ENCODE data around the gene GSTM5.
A peak's percentile ranks its signal among the peaks of the same experiment; 100 is the strongest.
"Not testable (repeated sequence)": the region's sequence is repeated elsewhere in the genome, so short reads cannot be mapped to it uniquely, and the experiment has no call there.

GSTM5 gene

DNA sequence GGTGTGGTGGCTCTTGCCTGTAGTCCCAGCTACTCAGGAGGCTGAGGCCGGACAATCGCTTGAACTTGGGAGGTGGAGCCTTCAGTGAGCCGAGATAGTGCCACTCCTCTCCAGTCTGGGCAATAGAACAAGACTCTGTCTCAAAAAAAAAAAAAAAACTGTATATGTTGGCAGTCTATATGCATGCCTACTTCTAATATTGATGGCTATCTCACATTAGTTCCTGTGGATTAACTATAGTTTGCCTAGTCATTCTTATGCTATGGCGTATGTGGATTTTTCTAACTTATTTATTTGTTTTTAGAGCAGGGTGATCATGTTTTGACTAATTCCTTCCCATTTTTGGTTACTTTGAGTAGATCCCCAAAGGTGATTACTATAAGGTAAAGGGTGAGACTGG lies 15.0 kb upstream of the GSTM5 start:
- DNase-seq (ENCODE audit: low spot score), result no peak

DNA sequence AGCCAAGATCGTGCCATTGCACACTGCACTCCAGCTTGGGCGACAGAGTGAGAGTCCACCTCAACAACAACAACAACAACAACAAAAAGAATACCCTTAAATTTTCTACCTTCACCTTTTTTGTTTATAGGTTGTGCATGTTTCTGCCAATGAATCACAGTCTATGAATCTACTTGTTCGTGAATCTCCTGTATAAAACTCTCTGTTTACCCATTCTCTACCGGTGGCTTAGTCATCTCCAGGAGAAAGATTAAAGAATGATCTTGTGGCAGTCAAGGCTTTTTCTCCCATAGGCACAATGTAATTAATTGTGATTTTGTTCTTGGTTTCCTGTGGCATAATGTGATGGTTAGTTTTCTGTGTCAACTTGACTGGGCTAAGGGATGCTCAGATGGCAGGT lies 14.2 kb upstream of the GSTM5 start:
- DNase-seq (ENCODE audit: low spot score), result not testable (repeated sequence)

DNA sequence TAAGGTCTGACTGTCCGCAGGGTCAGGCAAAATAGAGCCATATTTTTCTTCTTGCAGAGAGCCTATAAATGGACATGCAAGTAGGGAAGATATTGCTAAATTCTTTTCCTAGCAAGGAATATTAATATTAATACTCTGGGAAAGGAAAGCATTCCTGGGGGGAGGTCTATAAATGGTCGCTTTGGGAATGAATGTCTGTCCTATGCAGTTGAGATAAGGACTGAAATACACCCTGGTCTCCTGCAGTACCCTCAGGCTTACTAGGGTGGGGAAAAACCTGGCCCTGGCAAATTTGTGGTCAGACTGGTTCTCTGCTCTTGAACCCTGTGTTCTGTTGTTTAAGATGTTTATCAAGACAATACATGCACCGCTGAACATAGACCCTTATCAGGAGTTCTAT lies 9.1 kb upstream of the GSTM5 start:
- not testable (repeated sequence) for DNase-seq (ENCODE audit: low spot score)

DNA sequence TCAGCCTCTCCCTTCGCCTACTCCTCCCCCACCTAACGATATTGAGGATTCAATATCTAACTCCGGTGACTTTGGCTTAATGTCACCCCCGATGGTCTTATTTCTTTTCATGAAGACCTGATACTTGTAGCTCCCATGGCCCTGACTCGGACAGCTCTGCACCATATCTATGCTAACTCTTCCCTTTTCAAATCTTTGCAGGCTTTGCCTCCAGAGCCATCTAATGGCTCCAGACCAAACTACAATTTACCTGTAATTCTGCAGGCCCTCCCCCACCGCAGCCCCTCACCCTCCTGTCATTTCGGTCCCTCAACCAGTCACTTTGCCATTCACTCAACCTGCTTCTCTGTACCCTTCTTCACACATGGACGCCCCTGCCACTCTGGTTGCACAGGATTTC lies 7.9 kb upstream of the GSTM5 start:
- no peak for DNase-seq (ENCODE audit: low spot score)

DNA sequence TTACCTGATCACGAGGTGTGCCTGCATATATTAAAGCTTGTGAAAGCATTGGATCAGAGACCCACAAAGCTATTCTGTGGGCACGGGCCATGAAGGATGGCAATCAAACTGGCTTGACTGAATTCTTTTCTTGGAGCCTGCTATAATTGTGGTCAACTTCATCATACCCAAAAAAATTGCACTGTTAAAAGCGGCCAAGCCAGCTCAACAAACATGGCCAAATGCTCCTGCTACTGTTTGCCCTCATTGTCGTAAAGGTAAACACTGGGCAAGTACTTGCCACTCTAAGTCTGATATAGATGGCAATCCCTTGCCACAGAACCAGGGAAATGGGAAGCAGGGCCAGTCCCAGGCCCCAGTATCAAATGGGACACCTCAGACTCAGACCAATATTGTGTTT lies 6.6 kb upstream of the GSTM5 start:
- no peak for DNase-seq (ENCODE audit: low spot score)

DNA sequence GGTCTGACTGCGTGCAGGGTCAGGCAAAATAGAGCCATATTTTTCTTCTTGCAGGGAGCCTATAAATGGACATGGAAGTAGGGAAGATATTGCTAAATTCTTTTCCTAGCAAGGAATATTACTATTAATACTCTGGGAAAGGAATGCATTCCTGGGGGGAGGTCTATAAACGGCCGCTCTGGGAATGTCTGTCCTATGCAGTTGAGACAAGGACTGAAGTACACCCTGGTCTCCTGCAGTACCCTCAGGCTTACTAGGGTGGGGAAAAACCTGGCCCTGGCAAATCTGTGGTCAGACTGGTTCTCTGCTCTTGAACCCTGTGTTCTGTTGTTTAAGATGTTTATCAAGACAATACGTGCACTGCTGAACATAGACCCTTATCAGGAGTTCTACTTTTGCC lies 3.1 kb upstream of the GSTM5 start:
- not testable (repeated sequence) for DNase-seq (ENCODE audit: low spot score)

DNA sequence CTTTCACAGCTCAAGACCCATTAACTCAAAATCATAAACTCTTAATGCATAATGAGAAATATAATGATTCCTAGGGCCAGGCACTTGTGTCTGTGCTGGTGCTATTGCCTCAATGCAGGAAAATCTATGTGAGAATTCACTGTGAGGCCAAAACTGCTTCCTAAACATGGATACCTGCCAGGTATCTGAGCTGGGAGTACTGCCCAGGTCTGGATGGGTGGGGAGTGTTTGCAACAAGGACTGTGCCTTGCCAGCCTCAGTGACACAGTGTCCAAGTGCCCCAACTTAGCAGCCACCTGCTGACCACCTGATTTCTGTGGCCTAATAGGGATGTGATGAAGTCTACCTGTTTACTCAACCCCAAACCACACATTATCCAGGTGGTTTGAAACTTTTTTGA lies 2.2 kb upstream of the GSTM5 start:
- not testable (repeated sequence) for DNase-seq (ENCODE audit: low spot score)

DNA sequence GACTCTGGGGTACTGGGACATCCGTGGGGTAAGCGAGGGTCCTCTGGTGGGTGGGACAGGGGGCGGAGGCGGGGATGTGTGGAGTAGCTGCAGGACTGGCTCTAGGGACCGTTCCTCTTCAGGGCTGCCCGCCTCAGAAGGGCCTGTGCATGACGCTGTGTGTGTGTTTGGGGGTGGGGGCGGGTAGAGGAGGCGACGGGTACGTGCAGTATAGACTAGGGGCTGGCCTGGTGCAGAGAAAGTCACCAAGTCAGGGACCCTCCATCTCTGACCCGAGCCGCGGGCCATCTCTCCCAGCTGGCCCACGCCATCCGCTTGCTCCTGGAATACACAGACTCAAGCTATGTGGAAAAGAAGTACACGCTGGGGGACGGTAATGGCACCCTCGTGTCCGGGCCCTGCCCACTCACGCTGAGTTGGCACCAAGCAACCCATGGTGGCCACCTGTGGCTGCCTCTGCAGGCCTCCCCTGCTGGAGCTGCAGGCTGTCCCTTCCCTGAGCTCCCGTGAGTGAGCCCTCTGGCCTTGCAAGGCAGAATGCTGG lies 342 bp downstream of the GSTM5 start:
- DNase-seq (ENCODE audit: low spot score), result no peak

DNA sequence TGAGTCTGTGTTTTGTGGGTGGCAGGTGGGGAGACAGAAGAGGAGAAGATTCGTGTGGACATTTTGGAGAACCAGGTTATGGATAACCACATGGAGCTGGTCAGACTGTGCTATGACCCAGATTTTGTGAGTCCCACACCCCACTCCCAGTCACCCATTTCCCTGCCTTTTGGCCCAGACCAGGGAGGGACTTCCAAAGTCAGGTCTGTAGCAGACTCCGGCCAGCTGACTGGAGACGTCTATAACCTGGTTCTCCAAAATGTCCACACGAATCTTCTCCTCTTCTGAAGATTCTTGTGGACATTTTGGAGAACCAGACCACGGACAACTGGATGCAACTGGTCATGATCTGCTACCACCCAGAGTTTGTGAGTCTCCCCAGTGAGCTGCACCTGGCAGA lies 1.6 kb downstream of the GSTM5 start:
- DNase-seq (ENCODE audit: low spot score), result no peak

DNA sequence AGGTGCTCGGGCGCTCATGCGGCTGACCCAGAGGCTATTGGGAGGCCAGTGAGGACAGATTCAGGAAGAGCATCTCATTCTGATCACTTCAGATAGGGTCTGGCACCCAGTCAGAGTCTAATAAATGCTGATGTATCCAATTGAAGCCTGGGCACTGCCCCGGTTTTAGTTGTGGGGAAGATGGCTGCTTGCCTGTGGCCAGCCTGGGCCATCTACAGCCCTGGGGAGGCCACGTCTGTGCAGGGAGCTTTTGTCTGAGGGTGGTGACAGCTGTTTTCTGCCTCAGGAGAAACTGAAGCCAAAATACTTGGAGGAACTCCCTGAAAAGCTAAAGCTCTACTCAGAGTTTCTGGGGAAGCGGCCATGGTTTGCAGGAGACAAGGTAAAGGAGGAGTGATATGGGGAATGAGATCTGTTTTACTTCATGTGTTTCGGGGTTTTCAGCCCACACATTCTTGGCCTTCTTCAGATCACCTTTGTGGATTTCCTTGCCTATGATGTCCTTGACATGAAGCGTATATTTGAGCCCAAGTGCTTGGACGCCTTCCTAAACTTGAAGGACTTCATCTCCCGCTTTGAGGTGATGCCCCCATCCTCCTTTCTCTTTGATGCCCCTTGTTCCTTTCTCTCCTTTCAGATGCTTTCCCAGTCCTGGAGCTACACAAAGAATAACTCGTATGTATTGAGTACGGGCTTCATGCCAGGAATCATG lies 2.8 kb downstream of the GSTM5 start:
- DNase-seq (ENCODE audit: low spot score), result no peak

DNA sequence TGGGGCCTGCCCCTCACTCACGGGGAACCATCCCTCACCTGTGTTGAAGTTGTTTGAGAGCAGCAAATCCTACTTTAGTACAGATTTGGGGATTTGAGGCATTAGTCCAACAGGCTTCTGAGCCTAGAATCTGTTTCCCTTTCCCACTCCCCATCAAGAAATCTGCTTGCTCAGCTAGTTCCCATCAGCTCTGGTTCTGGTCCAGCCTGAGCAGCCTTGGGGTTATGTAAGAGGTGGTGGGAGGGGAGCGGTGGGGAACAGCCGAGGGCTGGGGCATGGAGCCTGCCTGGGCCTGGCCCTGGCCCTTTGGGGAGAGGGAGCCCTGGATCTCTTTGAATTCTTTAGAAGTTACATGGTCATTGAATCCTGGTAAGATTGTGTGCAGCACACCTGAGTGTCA lies 4.1 kb downstream of the GSTM5 start:
- DNase-seq (ENCODE audit: low spot score), result no peak

DNA sequence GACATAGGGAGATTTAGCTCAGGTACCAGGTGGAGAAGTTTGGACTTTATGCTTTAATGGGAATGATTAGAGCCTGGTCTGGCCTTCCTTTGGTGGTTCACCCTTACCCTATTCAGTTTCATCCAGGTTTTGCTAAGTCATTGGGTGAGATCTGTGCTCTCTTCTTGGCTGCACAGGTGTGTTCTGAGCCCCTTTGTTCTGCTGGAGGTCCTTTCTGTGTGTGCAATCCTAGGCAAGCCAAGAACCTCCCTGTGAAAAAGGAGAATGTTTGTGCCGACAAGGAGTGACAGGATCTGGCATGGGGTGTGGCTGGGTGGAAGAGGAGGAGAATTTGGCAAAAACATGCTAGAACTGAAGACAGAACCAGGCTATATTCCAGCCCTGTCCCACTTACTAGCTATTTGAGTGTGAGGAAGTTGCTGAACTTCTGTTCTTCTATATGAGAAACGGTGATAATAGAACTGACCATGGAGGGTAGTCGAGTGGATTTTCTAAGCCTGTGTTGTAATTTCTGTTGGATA lies 4.6 kb downstream of the GSTM5 start:
- no peak for DNase-seq (ENCODE audit: low spot score)

DNA sequence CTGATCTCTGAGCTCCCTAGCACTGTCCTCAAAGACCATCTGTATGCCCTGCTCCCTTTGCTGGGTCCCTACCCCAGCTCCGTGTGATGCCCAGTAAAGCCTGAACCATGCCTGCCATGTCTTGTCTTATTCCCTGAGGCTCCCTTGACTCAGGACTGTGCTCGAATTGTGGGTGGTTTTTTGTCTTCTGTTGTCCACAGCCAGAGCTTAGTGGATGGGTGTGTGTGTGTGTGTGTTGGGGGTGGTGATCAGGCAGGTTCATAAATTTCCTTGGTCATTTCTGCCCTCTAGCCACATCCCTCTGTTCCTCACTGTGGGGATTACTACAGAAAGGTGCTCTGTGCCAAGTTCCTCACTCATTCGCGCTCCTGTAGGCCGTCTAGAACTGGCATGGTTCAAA lies 5.7 kb downstream of the GSTM5 start:
- DNase-seq (ENCODE audit: low spot score), result no peak

DNA sequence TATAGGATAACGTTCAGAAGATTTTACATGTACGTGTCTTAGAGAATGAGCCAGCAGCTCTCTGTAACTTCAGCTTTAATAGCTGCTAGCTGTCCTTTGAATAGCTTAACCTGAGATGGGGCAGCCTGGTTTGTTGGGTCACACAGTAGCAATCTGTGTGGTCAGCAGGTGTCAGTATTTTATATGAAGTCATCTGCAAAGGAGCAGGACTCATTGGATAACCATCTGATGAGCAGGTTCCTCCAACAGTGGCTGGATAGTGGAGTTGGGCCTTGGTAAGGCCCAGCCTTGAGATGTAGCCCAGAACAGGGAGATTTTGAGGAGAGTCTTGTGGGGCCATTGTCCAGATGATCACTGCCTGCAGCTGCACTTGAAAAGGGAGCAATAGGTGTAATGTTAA lies 6.4 kb downstream of the GSTM5 start:
- DNase-seq (ENCODE audit: low spot score), result no peak

DNA sequence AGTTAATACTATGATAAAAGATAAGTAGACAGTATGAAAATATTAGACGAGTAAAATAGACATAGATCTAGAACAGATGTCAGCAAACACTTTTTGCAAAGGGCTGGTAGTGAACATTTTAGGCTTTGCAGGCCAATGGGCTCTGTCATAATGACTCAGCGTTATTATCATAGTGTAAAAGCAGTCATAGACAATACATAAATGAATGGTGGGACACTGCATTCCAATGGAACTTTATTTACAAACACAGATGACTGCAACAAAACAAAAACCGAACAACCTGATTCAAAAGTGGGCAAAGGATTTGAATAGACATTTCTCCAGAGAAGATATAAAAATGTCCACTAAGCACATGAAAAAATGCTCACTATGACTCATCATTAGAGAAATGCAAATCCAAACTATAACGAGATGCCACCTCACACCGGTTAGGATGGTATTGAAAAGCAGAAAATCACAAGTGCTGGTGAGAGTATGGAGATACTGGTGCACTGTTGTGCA lies 7.3 kb downstream of the GSTM5 start:
- no peak for DNase-seq (ENCODE audit: low spot score)

DNA sequence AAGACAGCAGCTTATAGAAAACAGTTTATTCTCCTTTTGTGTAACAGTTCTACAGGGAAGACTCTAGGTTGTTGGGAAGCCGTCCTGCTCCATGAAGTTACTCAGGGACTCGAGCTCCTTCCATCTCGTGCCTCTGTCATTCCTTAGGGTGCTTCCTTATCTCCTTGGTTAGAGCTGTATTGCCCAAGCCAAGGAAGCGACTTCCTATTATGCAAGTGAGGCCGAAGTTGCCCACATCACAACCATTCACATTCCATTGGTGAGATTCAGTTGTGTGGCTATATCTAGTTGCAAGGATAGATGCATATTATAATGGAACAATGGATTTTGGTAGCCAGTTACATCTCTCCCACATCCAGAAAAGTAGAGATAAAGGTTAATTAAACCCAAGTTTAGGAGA lies 9.0 kb downstream of the GSTM5 start:
- DNase-seq (ENCODE audit: low spot score), result no peak

DNA sequence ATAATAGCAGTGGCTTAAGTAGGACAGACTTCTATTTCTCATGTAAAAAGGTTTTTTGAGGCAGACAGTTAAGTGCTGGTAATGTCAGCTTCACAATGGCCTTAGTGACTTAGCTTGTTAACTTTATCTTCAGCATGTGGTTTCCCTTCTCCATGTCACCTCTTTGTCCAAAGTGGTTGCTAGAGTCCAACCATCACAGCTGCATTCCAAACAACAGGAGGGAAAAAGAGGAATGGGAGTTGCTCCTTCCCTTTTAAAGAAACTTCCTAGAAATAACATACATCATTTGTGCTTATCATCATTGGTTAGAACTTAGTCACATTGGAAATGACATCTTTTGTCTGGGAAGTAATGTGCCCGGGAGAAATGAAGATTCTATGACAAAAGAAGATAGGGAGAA lies 9.9 kb downstream of the GSTM5 start:
- DNase-seq (ENCODE audit: low spot score), result no peak

DNA sequence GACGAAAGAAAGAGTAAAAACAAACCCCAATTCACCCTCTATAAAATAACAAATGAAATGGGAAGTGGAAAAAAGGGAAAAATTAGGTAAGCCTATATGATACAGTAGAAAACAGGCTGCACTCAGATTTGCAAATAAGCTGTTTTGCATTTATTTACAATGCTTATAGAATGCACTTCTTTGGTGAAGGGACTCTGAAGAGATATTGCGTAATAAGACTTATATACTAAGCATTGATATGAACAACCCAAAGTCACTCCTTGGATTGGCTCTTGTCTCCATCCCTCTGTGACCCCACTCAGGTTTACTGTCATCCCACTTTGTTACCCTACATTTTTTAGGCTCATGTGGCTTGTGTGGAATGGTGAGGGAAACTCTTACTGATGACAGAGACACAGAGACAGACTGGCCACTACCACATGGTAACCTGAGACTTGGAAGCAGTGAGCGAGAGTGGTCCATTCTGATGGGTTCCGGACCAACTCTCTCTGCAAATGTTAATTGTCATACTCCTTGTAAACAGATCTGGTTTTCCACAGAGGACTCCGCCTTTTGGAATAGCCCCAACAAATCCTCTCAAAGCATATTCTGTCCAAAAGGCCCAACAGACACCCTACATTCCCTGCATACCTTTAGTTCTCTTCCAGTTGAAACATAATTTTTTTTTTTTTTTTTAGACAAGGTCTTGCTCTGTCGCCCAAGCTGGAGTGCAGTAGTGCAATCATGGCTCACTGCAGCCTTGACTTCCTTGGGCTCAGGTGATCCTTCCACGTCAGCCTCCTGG lies 11.0 kb downstream of the GSTM5 start:
- DNase-seq (ENCODE audit: low spot score), result peak; percentile 11

DNA sequence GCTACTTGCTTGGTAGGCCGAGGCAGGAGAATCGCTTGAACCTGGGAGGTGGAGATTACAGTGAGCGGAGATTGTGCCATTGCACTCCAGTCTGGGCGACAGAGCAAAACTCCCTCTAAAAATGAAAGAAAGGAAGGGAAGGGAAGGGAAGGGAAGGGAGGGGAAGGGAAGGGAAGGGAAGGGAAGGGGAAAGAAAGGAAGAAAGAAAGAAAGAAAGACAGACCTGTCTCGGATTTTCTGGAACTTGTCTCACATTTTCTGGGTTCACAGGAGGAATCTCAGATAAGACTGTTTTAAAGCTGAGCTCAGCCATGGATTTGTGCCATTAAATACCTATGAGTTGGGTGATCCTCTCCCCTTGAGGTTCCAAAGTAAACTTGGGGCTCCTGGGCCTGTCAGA lies 12.9 kb downstream of the GSTM5 start:
- no peak for DNase-seq (ENCODE audit: low spot score)

DNA sequence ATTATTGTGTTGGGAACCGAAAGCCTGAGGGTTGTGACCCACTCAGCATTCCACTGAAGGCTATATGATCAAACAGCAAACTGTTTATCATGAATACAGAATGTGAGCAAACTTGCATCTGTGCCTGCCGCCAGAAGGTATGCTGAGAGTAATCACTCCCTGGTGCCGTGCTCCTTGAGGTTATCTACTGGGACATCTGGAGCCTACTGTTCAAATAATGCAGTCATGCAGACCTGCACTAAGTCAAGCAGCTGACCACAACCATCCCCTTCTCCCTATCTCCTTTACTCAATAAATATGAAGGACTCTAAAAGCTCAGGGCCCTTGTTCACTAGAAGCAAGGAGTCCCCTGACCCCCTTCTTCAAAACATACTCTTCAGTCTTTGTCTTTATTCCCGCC lies 13.5 kb downstream of the GSTM5 start:
- no peak for DNase-seq (ENCODE audit: low spot score)

DNA sequence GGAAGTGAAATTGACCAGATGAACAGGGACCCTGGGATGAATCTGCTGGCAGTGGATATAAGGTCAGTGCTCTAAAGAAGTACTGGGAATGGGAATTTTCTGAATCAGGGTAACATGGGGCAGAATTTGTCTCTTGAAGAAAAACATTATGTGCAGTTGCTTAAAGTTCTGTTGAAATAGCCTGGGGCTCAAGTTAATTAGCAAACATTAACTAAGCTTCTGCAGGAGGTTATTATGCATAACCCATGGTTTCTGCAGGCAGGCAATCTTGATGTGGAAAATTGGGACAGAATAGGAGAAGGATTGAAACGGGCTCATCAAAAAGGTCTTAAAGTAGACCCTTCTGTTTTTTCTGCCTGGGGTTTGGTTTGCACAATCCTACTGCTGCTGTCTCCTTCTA lies 14.0 kb downstream of the GSTM5 start:
- DNase-seq (ENCODE audit: low spot score), result no peak

DNA sequence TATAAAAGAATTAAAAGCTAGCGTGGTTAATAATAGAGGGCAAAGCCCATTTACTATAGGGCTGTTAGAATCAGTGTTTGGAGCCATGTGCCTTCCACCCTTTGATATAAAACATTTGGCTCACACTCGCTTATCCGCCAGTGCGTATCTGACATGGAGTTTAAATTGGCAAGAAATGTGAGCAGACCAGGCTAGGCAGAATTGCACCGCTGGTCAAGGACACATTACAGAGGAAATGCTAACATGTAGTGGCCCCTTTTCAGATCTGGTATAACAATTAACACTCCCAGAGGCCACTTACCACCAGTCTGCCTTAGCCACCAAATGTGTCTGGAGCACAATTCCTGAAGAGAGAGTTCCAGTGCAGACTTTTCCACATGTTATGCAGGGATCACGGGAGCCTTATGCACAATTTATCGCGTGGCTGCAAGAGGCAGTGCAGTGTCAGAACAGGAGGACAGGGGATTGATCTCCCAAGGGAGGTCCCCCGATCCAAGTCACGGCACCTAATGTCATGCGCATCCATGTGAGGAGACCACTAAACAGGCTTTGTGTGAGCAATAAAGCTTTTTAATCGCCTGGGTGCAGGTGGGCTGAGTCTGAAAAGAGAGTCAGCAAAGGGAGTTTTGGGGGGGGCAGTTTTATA lies 14.8 kb downstream of the GSTM5 start:
- no peak for DNase-seq (ENCODE audit: low spot score)

DNA sequence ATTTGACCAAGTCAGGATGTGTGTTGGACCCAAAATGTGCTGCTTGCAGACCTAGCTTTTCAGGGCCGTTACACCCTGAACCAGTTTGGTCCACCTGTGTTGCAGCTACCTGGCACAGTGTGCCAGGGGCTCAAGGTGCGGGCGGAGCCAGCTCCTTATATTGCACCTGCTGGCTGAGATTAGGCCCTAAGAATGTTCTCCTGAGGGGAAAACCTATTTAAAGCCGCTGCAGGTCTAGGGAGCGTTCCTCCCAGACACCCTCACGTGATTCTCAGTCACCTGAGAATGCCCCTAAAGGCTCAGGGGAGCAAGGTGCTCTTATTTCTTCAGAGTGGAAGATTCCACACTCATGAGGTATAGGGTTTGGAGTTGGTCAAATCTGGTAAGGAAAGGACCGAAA lies 16.8 kb downstream of the GSTM5 start:
- no peak for DNase-seq (ENCODE audit: low spot score)
